Testis (tissue), 3 donors: ENCODE measurements around the gene SRSF6. TPM values are rescaled to one million over a fixed set of nuclear protein-coding genes. Genes with fewer than 3 reads are reported as not detected.

ENCODE experiments used
- DNase-seq: peaks from one replicate; pipeline ENCODE4 v3.0.0-alpha.2; 2019
- H3K27ac ChIP-seq, 2 donors: fragments of 200-600 bp; sonication (generic); one replicate each; pipeline ENCODE4 v1.5.1; 2019
- H3K27me3 ChIP-seq: fragments of 200-600 bp; sonication (generic); one replicate; pipeline ENCODE4 v1.5.1; 2019
- H3K36me3 ChIP-seq: fragments of 200-600 bp; sonication (generic); one replicate; pipeline ENCODE4 v1.5.1; 2017; ENCODE audit warnings: low read depth; ENCODE audit errors: missing control alignments
- H3K4me1 ChIP-seq: fragments of 200-600 bp; sonication (generic); one replicate; pipeline ENCODE4 v1.5.1; 2019
- H3K4me3 ChIP-seq, 2 donors: fragments of 200-600 bp; sonication (generic); one replicate each; pipeline ENCODE4 v1.5.1; 2017 to 2019
- H3K9me3 ChIP-seq: fragments of 200-600 bp; sonication (generic); one replicate; pipeline ENCODE4 v1.5.1; 2017
- CTCF ChIP-seq, 3 experiments: fragments of 450-650 bp in 2 of 3; fragments of 200-600 bp in 1 of 3; sonication (generic) in 1 of 3; IDR thresholded peaks; one replicate each; pipeline ENCODE4 v1.5.1; 2016 to 2019; ENCODE audit warnings: antibody characterized with exemption in 3 of 3, mild to moderate bottlenecking in 2 of 3, moderate library complexity in 1 of 3
- POLR2A ChIP-seq: fragments of 450-650 bp; IDR thresholded peaks from one replicate; pipeline ENCODE4 v1.6.1; 2017; ENCODE audit warnings: antibody characterized with exemption, mild to moderate bottlenecking, moderate library complexity
- WGBS, 2 donors: methylation state at CpG; one replicate each; pipeline ENCODE4 v1.1.5; 2018; 5-methylcytosine and 5-hydroxymethylcytosine counted together
- intact Hi-C: fragments of 100-400 bp; cut with DNase I; formaldehyde crosslinking; loops from one replicate; pipeline ENCODE4 v1.15.1; 2023; ENCODE audit warnings: low total_unique reads
- polyA plus RNA-seq: library from polyadenylated mRNA; stranded (reverse); fragments of 350-450 nt; fragmentation: Illumina TruSeq; extraction: RNeasy Lipid Tissue Mini Kit (QIAGEN cat#74804); gene quantifications from one replicate; pipeline ENCODE4 v1.2.3, GENCODE V29; 2014; ENCODE audit warnings: low read depth, low replicate concordance; ENCODE audit not compliant: insufficient read depth
- total RNA-seq, 2 donors: library from RNA; depleted of rRNA; stranded (reverse); fragments of >200 nt; gene quantifications; one replicate each; pipeline ENCODE4 v1.2.3, GENCODE V29; 2016

The SRSF6 gene
- total and polyA plus RNA-seq, 3 donors from 2014 or later: 90.4 to 127 (median 100.0) TPM

GRCh38 chr20:43431134-43431519, 26.6 kb upstream of the SRSF6 start:
- no peaks in the 10 kb centered on the region for H3K9me3 ChIP-seq
- DNase-seq: no peak

GRCh38 chr20:43432498-43432897, 25.2 kb upstream of the SRSF6 start:
- H3K27me3 ChIP-seq: no peaks in the 10 kb centered on the region
- no peaks in the 10 kb centered on the region for H3K9me3 ChIP-seq
- H3K4me1 ChIP-seq: no peaks in the 10 kb centered on the region
- no peak for TF ChIP-seq CTCF (IDR thresholded peaks at IDR 0.05)
- TF ChIP-seq POLR2A: no peak
- H3K36me3 ChIP-seq: no peaks in the 10 kb centered on the region
- no peak for DNase-seq
- WGBS, 2 donors: 81 to 91% methylated on average over 1 of the region's 1 CpG
- H3K27ac ChIP-seq: no peak overlapping the region
- intact Hi-C loops: no loop called here
- H3K4me3 ChIP-seq: no peak overlapping the region

More at GRCh38 chr20:43431134-43431519, 26.6 kb upstream of the SRSF6 start:
- no peaks in the 10 kb centered on the region for H3K4me1 ChIP-seq
- no peak overlapping the region for H3K27ac ChIP-seq
- no peaks in the 10 kb centered on the region for H3K27me3 ChIP-seq
- H3K4me3 ChIP-seq: no peak overlapping the region
- 69 to 73% methylated on average over 7 of the region's 7 CpGs for WGBS, 2 donors
- H3K36me3 ChIP-seq: no peaks in the 10 kb centered on the region
- intact Hi-C loops: no loop called here
- no peak for TF ChIP-seq CTCF (IDR thresholded peaks at IDR 0.05)
- TF ChIP-seq POLR2A: no peak

GRCh38 chr20:43433250-43433854, 24.3 kb upstream of the SRSF6 start:
- Histone ChIP-seq H3K27ac (no peak overlapping the region), H3K9me3 (no peaks in the 10 kb centered on the region), H3K4me1 (no peaks in the 10 kb centered on the region), H3K36me3 (no peaks in the 10 kb centered on the region), H3K4me3 (no peak overlapping the region), H3K27me3 (no peaks in the 10 kb centered on the region)
- no peak for TF ChIP-seq POLR2A
- no peak for TF ChIP-seq CTCF (IDR thresholded peaks at IDR 0.05)
- 93 to 94% methylated on average over 4 of the region's 4 CpGs for WGBS, 2 donors
- intact Hi-C loops: no loop called here
- no peak for DNase-seq

GRCh38 chr20:43434565-43434964, 23.1 kb upstream of the SRSF6 start:
- intact Hi-C loops: no loop called here
- no peak overlapping the region for H3K4me3 ChIP-seq
- H3K4me1 ChIP-seq: no peaks in the 10 kb centered on the region
- 90 to 93% methylated on average over 6 of the region's 6 CpGs for whole genome bisulfite sequencing, 2 donors
- no peak for TF ChIP-seq POLR2A
- TF ChIP-seq CTCF (IDR thresholded peaks at IDR 0.05): no peak
- no peak for DNase-seq
- no peak overlapping the region for H3K27ac ChIP-seq
- no peaks in the 10 kb centered on the region for H3K27me3 ChIP-seq
- no peaks in the 10 kb centered on the region for H3K9me3 ChIP-seq
- H3K36me3 ChIP-seq: no peaks in the 10 kb centered on the region
